Suprapubic skin (tissue), 4 donors: ENCODE data around the gene UCK1.

ENCODE experiments used
- CTCF ChIP-seq, 2 donors: fragments of 200-600 bp in 1 of 2; fragments of 450-650 bp in 1 of 2; sonication (generic) in 1 of 2; IDR thresholded peaks; one replicate each; pipeline ENCODE4 v1.5.1; 2016 to 2019; ENCODE audit warnings: antibody characterized with exemption in 2 of 2, mild to moderate bottlenecking in 1 of 2, moderate library complexity in 1 of 2
- EP300 ChIP-seq: sonication (generic); formaldehyde crosslinking; IDR thresholded peaks from one replicate; pipeline ENCODE4 v1.6.1; 2017; ENCODE audit warnings: antibody characterized with exemption
- POLR2AphosphoS5 ChIP-seq, 3 donors: sonication (generic); formaldehyde crosslinking; IDR thresholded peaks; one replicate each; pipeline ENCODE4 v1.6.1; 2017; ENCODE audit warnings: antibody characterized with exemption in 3 of 3

DNA sequence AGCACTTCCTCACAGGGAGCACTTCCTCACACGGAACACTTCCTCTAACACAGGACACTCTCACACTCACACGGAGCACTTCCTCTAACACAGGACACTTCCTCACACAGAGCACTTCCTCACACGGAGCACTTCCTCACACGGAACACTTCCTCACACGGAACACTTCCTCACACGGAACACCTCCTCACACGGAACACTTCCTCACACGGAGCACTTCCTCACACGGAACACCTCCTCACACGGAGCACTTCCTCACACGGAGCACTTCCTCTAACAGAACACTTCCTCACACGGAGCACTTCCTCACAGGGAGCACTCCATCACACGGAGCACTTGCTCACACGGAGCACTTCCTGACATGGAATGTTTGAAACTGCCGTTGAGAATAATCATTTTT is 15.0 kb downstream of the UCK1 start:
- TF ChIP-seq POLR2AphosphoS5 (IDR thresholded peaks at IDR 0.05) = no peak
- TF ChIP-seq CTCF (IDR thresholded peaks at IDR 0.05) = no peak
- no peak for TF ChIP-seq EP300
